Measurements from ENCODE around the gene ERICH4.

GRCh38 chr19:41408256-41408655 is 34.7 kb upstream of the ERICH4 start:
- no peak for TF ChIP-seq ARHGAP35 (IDR thresholded peaks at IDR 0.05; ENCODE audit: partially characterized antibody)
- TF ChIP-seq MEF2D (tag; conservative IDR thresholded peaks at IDR 0.05; ENCODE audit: low read depth) = no peak
- TF ChIP-seq USF1 (CRISPR knock-in tag; IDR thresholded peaks at IDR 0.05) = no peak
- no peak for TF ChIP-seq JUN (IDR thresholded peaks at IDR 0.05; ENCODE audit: borderline replicate concordance, low read depth, low read length)
- no peak for TF ChIP-seq JUN (CRISPR knock-in tag; IDR thresholded peaks at IDR 0.05; ENCODE audit: borderline replicate concordance)
- no peak for TF ChIP-seq ZNF140 (CRISPR knock-in tag; IDR thresholded peaks at IDR 0.05)
- peak; percentile 23 to 41 (median 38); a peak in 4 of 6 replicates for TF ChIP-seq CTCF (IDR thresholded peaks at IDR 0.05 in 2 of 3, conservative IDR thresholded peaks at IDR 0.05 in 1 of 3; ENCODE audit: insufficient read depth in 2 of 3, low read depth in 1 of 3, low read length in 3 of 3)
- TF ChIP-seq EP400 (IDR thresholded peaks at IDR 0.05) = no peak
- no peak for TF ChIP-seq HNRNPLL (IDR thresholded peaks at IDR 0.05; ENCODE audit: low read depth, low read length, poor library complexity, severe bottlenecking)
- no peak for TF ChIP-seq DLX4 (CRISPR knock-in tag; IDR thresholded peaks at IDR 0.05)
- no peak for TF ChIP-seq ZSCAN32 (CRISPR knock-in tag; IDR thresholded peaks at IDR 0.05)
- no peak for TF ChIP-seq ZNF175 (CRISPR knock-in tag; IDR thresholded peaks at IDR 0.05; ENCODE audit: low read depth)
- TF ChIP-seq ZZZ3 (IDR thresholded peaks at IDR 0.05) = no peak
